HCT116 (cell line): ENCODE measurements around the gene SPATS2L. TPM values are rescaled to one million over a fixed set of nuclear protein-coding genes. Genes with fewer than 3 reads are reported as not detected.

Experiments
- ATAC-seq: fragments of 200-7000 bp; cut with Tn5 transposase; 2 replicates; pipeline ENCODE4 v1.9.1; 2020; ENCODE audit warnings: mild to moderate bottlenecking, moderate library complexity
- BruUV-seq: library from RNA; stranded (reverse); fragments of 400-500 nt; replicated peaks from 2 replicates; lab custom pipeline; 2021; lab: Mats Ljungman, UMichigan
- CTCF ChIA-PET: fragments of 300-600 bp; sonication (Branson Sonifier 250); formaldehyde crosslinking; loops from one replicate; lab custom pipeline; 2021; ENCODE audit warnings: antibody characterized with exemption; lab: Charles Lee
- POLR2A ChIA-PET: fragments of 300-600, 350-600 bp; sonication (Branson Sonifier 250); formaldehyde crosslinking; loops from one replicate; lab custom pipeline; 2021; ENCODE audit warnings: antibody characterized with exemption; lab: Charles Lee
- RAD21 ChIA-PET, 2 experiments: fragments of 300-600 bp; sonication (Branson Sonifier 250); formaldehyde crosslinking; loops; one replicate each; lab custom pipeline; 2023; ENCODE audit warnings: low total read pairs in 2 of 2; ENCODE audit not compliant: uncharacterized antibody in 2 of 2, unreplicated experiment in 2 of 2, low non-redundant PET in 1 of 2; lab: Charles Lee
- DNase-seq: peaks from one replicate; pipeline ENCODE4 v3.0.0-alpha.2; 2010; ENCODE audit warnings: low read depth, low spot score
- H2AFZ ChIP-seq: fragments of 200-600 bp; shearing (Covaris generic), sonication (generic); 2 replicates; pipeline ENCODE4 v1.6.1; 2017; ENCODE audit warnings: low read depth, mixed run types, mixed read lengths, antibody characterized with exemption, low read length; ENCODE audit not compliant: poor library complexity, severe bottlenecking
- H3K27ac ChIP-seq: 2 replicates; pipeline ENCODE4 v1.5.1; 2012; ENCODE audit warnings: low read depth, low read length
- H3K27me3 ChIP-seq: fragments of 200-600 bp; sonication (generic); 2 replicates; pipeline ENCODE4 v1.6.1; 2016; ENCODE audit warnings: mixed run types, low read length, mixed read lengths; ENCODE audit not compliant: insufficient read depth
- H3K36me3 ChIP-seq, 2 experiments: fragments of 200-500 bp in 1 of 2; fragments of 200-600 bp in 1 of 2; sonication (Bioruptor generic) in 1 of 2; sonication (generic) in 1 of 2; 2 replicates each; pipeline versions ENCODE4 v1.5.1 to v1.6.1; 2014 to 2016; ENCODE audit warnings: low read length in 2 of 2, inconsistent platforms in 1 of 2, mixed read lengths in 1 of 2, mixed run types in 1 of 2; ENCODE audit not compliant: insufficient read depth in 2 of 2, control insufficient read depth in 1 of 2
- H3K4me1 ChIP-seq, 2 experiments: fragments of 200-600 bp in 1 of 2; sonication (generic) in 1 of 2; 2 replicates each; pipeline versions ENCODE4 v1.5.1 to v1.6.1; 2012 to 2017; ENCODE audit warnings: low read length in 2 of 2, inconsistent platforms in 1 of 2, mild to moderate bottlenecking in 1 of 2, mixed read lengths in 1 of 2, mixed run types in 1 of 2, moderate library complexity in 1 of 2; ENCODE audit not compliant: insufficient read depth in 2 of 2, control insufficient read depth in 1 of 2
- H3K4me2 ChIP-seq: fragments of 200-600 bp; sonication (generic); 2 replicates; pipeline ENCODE4 v1.6.1; 2017; ENCODE audit warnings: mixed run types, low read length, mixed read lengths
- H3K4me3 ChIP-seq, 2 experiments: fragments of 200-600 bp in 1 of 2; sonication (generic) in 1 of 2; replicated peaks in 1 of 2; 2 replicates each; pipeline ENCODE4 v1.5.1; 2011 to 2016; ENCODE audit warnings: low read length in 2 of 2, control low read depth in 1 of 2, low read depth in 1 of 2, mild to moderate bottlenecking in 1 of 2, mixed read lengths in 1 of 2, mixed run types in 1 of 2
- H3K79me2 ChIP-seq: fragments of 200-600 bp; sonication (generic); 2 replicates; pipeline ENCODE4 v1.6.1; 2017; ENCODE audit warnings: mild to moderate bottlenecking, mixed run types, low read length, moderate library complexity, mixed read lengths; ENCODE audit not compliant: insufficient read depth
- H3K9ac ChIP-seq: fragments of 200-600 bp; sonication (generic); 2 replicates; pipeline ENCODE4 v1.6.1; 2016; ENCODE audit warnings: low read length, mixed read lengths
- H3K9me2 ChIP-seq: fragments of 200-600 bp; sonication (generic), shearing (Covaris generic); 2 replicates; pipeline ENCODE4 v1.6.1; 2017; ENCODE audit warnings: mixed run types, mild to moderate bottlenecking, moderate library complexity; ENCODE audit not compliant: insufficient read depth
- H3K9me3 ChIP-seq, 2 experiments: fragments of 200-500 bp in 1 of 2; fragments of 200-600 bp in 1 of 2; sonication (Bioruptor generic) in 1 of 2; sonication (generic) in 1 of 2; 2 replicates each; pipeline ENCODE4 v1.6.1; 2014 to 2017; ENCODE audit warnings: low read length in 2 of 2, mixed read lengths in 2 of 2, inconsistent platforms in 1 of 2, low read depth in 1 of 2, mild to moderate bottlenecking in 1 of 2, mixed run types in 1 of 2, moderate library complexity in 1 of 2; ENCODE audit not compliant: control insufficient read depth in 1 of 2, insufficient read depth in 1 of 2
- H4K20me1 ChIP-seq: fragments of 200-600 bp; sonication (generic), shearing (Covaris generic); 2 replicates; pipeline ENCODE4 v1.6.1; 2017; ENCODE audit warnings: mixed run types, mild to moderate bottlenecking, moderate library complexity; ENCODE audit not compliant: insufficient read depth
- CBX3 ChIP-seq: IDR thresholded peaks from 2 replicates; pipeline ENCODE4 v1.6.1; 2012; ENCODE audit warnings: low read depth
- CEBPB ChIP-seq: IDR thresholded peaks from 2 replicates; pipeline ENCODE4 v1.6.1; 2012; ENCODE audit warnings: low read depth
- EGR1 ChIP-seq: IDR thresholded peaks from 2 replicates; pipeline ENCODE4 v1.6.1; 2012; ENCODE audit warnings: low read depth
- ELF1 ChIP-seq: IDR thresholded peaks from 2 replicates; pipeline ENCODE4 v1.6.1; 2012; ENCODE audit warnings: low read depth, borderline replicate concordance
- EZH2 ChIP-seq: fragments of 200-600 bp; sonication (generic); IDR thresholded peaks from 2 replicates; pipeline ENCODE4 v1.6.1; 2017; ENCODE audit warnings: antibody characterized with exemption, mixed run types
- EZH2phosphoT487 ChIP-seq: fragments of 200-600 bp; IDR thresholded peaks from 2 replicates; pipeline ENCODE4 v1.6.1; 2018; ENCODE audit warnings: antibody characterized with exemption, borderline replicate concordance
- FOSL1 ChIP-seq: IDR thresholded peaks from 2 replicates; pipeline ENCODE4 v1.6.1; 2012; ENCODE audit warnings: low read depth
- POLR2A ChIP-seq: IDR thresholded peaks from 2 replicates; pipeline ENCODE4 v1.7.0; 2011; ENCODE audit warnings: borderline replicate concordance; ENCODE audit not compliant: insufficient read depth, insufficient read length; ENCODE audit errors: extremely low read depth
- POLR2AphosphoS5 ChIP-seq: IDR thresholded peaks from 2 replicates; pipeline ENCODE4 v1.6.1; 2011; ENCODE audit warnings: mild to moderate bottlenecking, low read depth, low read length, moderate library complexity
- RAD21 ChIP-seq: IDR thresholded peaks from 2 replicates; pipeline ENCODE4 v1.6.1; 2012; ENCODE audit warnings: low read depth, mild to moderate bottlenecking
- SP1 ChIP-seq: IDR thresholded peaks from 2 replicates; pipeline ENCODE4 v1.6.1; 2012; ENCODE audit warnings: low read depth
- SRF ChIP-seq: IDR thresholded peaks from 2 replicates; pipeline ENCODE4 v1.6.1; 2012; ENCODE audit warnings: low read depth
- TCF7L2 ChIP-seq: IDR thresholded peaks from 2 replicates; pipeline ENCODE4 v1.7.0; 2011; ENCODE audit warnings: borderline replicate concordance, inconsistent platforms; ENCODE audit not compliant: insufficient read depth, insufficient read length; ENCODE audit errors: extremely low read depth
- YY1 ChIP-seq: IDR thresholded peaks from 2 replicates; pipeline ENCODE4 v1.6.1; 2011; ENCODE audit warnings: low read length, low read depth, moderate library complexity, mild to moderate bottlenecking; ENCODE audit not compliant: insufficient replicate concordance; ENCODE audit errors: extremely low read depth
- ZNF274 ChIP-seq: fragments of 200-500 bp; sonication (Bioruptor generic); IDR thresholded peaks from 2 replicates; pipeline ENCODE4 v1.6.1; 2014; ENCODE audit warnings: mild to moderate bottlenecking, low read depth, low read length, inconsistent platforms
- intact Hi-C: fragments of 100-400 bp; cut with micrococcal nuclease; formaldehyde crosslinking; loops from 2 replicates; pipeline ENCODE4 v1.10.0; 2022
- total RNA-seq: library from RNA; stranded (reverse); gene quantifications from one replicate; pipeline ENCODE4 v1.2.1, GENCODE V29; 2021; ENCODE audit not compliant: unreplicated experiment
- TF ChIP-seq, protein P1 (sequence below): IDR thresholded peaks from 2 replicates; pipeline ENCODE4 v1.6.1; 2012
- TF ChIP-seq, protein P2 (sequence below), 3 experiments: fragments of 200-600 bp in 1 of 3; sonication (generic) in 1 of 3; IDR thresholded peaks in 2 of 3; conservative IDR thresholded peaks in 1 of 3; 2 replicates each; pipeline ENCODE4 v1.5.1; 2012 to 2017; ENCODE audit warnings: low read depth in 2 of 3, low read length in 2 of 3, antibody characterized with exemption in 1 of 3, borderline replicate concordance in 1 of 3, control low read depth in 1 of 3, mild to moderate bottlenecking in 1 of 3, mixed read lengths in 1 of 3, mixed run types in 1 of 3, moderate library complexity in 1 of 3; ENCODE audit not compliant: insufficient read depth in 1 of 3

The SPATS2L gene
- total RNA-seq, 1 experiment from 2014 or later: 87.1 TPM

DNA sequence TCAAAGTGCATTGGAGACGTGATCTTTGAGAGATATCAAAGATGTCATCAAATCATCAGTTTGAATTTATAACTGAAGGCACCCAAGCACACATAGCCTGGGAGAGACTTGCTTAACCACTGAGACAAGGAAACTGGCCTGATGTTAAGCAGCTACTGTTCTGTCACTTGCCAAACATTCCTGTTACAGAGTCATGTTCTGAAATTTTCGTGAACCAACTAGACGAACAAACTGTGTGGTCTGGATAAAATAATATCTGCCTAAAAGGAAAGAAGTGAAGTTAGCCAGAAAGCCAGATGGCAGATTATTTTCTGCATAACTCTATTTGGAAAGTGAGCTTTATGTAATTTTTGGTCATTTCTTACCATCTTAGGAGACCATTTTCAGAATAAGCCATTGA lies 51.4 kb downstream of the SPATS2L start:
- H2AFZ ChIP-seq: no peak overlapping the region
- BruUV-seq: no TSS peak
- TF ChIP-seq TCF7L2 (no peak), EZH2 (no peak), SRF (no peak), FOSL1 (no peak), POLR2AphosphoS5 (no peak), SP1 (no peak), EZH2phosphoT487 (no peak), ELF1 (no peak), POLR2A (no peak), YY1 (no peak), EGR1 (no peak)
- TF ChIP-seq, protein P1, sequence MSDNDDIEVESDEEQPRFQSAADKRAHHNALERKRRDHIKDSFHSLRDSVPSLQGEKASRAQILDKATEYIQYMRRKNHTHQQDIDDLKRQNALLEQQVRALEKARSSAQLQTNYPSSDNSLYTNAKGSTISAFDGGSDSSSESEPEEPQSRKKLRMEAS: no peak
- H3K27ac ChIP-seq: no peak overlapping the region
- H3K4me3 ChIP-seq: no peak overlapping the region
- no peaks in the 10 kb centered on the region for H3K27me3 ChIP-seq
- no peaks in the 10 kb centered on the region for H4K20me1 ChIP-seq
- no peaks in the 10 kb centered on the region for H3K36me3 ChIP-seq
- intact Hi-C loops: no loop called here
- H3K4me1 ChIP-seq: peaks cover 12 to 20% of the 10 kb centered on the region in 2 experiments
- H3K9me3 ChIP-seq: no peaks in the 10 kb centered on the region
- no peaks in the 10 kb centered on the region for H3K9me2 ChIP-seq
- ChIA-PET CTCF (no interaction called here), POLR2A (no interaction called here), RAD21 (no interaction called here)
- H3K4me2 ChIP-seq: no peak overlapping the region
- H3K9ac ChIP-seq: no peak overlapping the region
- DNase-seq (no peak), ATAC-seq (no peak)
- peaks cover 41% of the 10 kb centered on the region for H3K79me2 ChIP-seq

DNA sequence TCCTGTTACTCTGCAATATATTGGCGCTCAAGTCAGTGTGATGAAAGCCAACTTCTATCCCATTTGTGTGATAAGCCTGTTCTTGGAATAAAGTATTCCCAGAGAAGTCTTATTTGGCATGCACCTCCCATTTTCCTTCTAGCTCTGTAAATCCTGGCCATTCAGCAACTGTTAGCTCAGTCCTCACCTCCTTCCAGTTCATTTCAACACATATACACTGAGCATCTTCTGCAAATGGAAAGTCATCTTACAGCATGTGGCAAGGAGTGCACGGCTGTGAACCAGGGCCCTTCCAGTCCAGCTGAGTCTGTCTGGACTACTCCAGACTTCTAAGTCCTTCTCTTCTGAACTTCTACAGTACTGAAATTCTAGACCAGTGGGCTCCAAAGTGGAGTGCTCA lies 53.1 kb downstream of the SPATS2L start:
- Histone ChIP-seq H3K4me1 (peaks cover 5 to 6% of the 10 kb centered on the region in 2 experiments; a peak in 3 of 4 replicates), H2AFZ (no peak overlapping the region), H3K36me3 (no peaks in the 10 kb centered on the region), H3K9ac (no peak overlapping the region), H4K20me1 (no peaks in the 10 kb centered on the region), H3K4me2 (no peak overlapping the region), H3K27ac (no peak overlapping the region), H3K79me2 (peaks cover 35% of the 10 kb centered on the region), H3K27me3 (no peaks in the 10 kb centered on the region), H3K4me3 (no peak overlapping the region), H3K9me3 (no peaks in the 10 kb centered on the region), H3K9me2 (no peaks in the 10 kb centered on the region)
- RAD21 ChIA-PET: no interaction called here
- BruUV-seq: no TSS peak
- intact Hi-C loops: no loop called here
- ATAC-seq (no peak), DNase-seq (no peak)
- CTCF ChIA-PET: no interaction called here
- POLR2A ChIA-PET: no interaction called here
- no peak for TF ChIP-seq RAD21
- no peak for TF ChIP-seq TCF7L2
- TF ChIP-seq EZH2: no peak
- TF ChIP-seq, protein P2, sequence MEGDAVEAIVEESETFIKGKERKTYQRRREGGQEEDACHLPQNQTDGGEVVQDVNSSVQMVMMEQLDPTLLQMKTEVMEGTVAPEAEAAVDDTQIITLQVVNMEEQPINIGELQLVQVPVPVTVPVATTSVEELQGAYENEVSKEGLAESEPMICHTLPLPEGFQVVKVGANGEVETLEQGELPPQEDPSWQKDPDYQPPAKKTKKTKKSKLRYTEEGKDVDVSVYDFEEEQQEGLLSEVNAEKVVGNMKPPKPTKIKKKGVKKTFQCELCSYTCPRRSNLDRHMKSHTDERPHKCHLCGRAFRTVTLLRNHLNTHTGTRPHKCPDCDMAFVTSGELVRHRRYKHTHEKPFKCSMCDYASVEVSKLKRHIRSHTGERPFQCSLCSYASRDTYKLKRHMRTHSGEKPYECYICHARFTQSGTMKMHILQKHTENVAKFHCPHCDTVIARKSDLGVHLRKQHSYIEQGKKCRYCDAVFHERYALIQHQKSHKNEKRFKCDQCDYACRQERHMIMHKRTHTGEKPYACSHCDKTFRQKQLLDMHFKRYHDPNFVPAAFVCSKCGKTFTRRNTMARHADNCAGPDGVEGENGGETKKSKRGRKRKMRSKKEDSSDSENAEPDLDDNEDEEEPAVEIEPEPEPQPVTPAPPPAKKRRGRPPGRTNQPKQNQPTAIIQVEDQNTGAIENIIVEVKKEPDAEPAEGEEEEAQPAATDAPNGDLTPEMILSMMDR (IDR thresholded peaks at IDR 0.05 in 2 of 3, conservative IDR thresholded peaks at IDR 0.05 in 1 of 3; ENCODE audit: borderline replicate concordance in 1 of 3, insufficient read depth in 1 of 3, low read depth in 2 of 3, low read length in 2 of 3): no peak
- TF ChIP-seq, protein P1: no peak
- no peak for TF ChIP-seq SRF
- no peak for TF ChIP-seq FOSL1
- TF ChIP-seq ZNF274: no peak
- TF ChIP-seq POLR2AphosphoS5: no peak
- TF ChIP-seq SP1: no peak
- no peak for TF ChIP-seq ELF1
- TF ChIP-seq CEBPB: no peak
- no peak for TF ChIP-seq POLR2A
- no peak for TF ChIP-seq CBX3
- TF ChIP-seq EZH2phosphoT487: no peak
